HL-60 (cell line): ENCODE data around the gene C20orf96.

Source experiments
- CTCF ChIP-seq: IDR thresholded peaks from one replicate; pipeline ENCODE4 v1.5.1; 2011; ENCODE audit warnings: low read length, control low read depth, inconsistent platforms; ENCODE audit not compliant: insufficient read depth
- GABPA ChIP-seq: IDR thresholded peaks from 2 replicates; pipeline ENCODE4 v1.6.1; 2012; ENCODE audit warnings: low read depth
- POLR2AphosphoS5 ChIP-seq: IDR thresholded peaks from 2 replicates; pipeline ENCODE4 v1.6.1; 2012; ENCODE audit warnings: low read depth

- TF ChIP-seq POLR2AphosphoS5 (no peak), CTCF (no peak), GABPA (no peak)
These were observed 17.8 kb downstream of the C20orf96 start for GRCh38 chr20:272718-273117.
